Prostate gland (tissue), 2 donors: ENCODE data around the gene RENBP. TPM values are rescaled to one million over a fixed set of nuclear protein-coding genes. Genes with fewer than 3 reads are reported as not detected.

Experiments used
- DNase-seq: peaks from one replicate; pipeline ENCODE4 v3.0.0-alpha.2; 2019; ENCODE audit warnings: low spot score
- H3K27ac ChIP-seq, 2 donors: fragments of 200-600 bp; sonication (generic); 2 replicates each; pipeline ENCODE4 v1.5.1; 2017 to 2019
- H3K27me3 ChIP-seq: fragments of 200-600 bp; sonication (generic); replicated peaks from 2 replicates; pipeline ENCODE4 v1.5.1; 2019; ENCODE audit not compliant: insufficient read depth
- H3K36me3 ChIP-seq, 2 donors: fragments of 200-600 bp; sonication (generic); 1 replicate in 1 of 2; 2 replicates in 1 of 2; pipeline versions ENCODE4 v1.5.1 to v1.8.1; 2017 to 2019
- H3K4me1 ChIP-seq: fragments of 200-600 bp; sonication (generic); replicated peaks from 2 replicates; pipeline ENCODE4 v1.5.1; 2019
- H3K4me3 ChIP-seq, 2 donors: fragments of 200-600 bp; sonication (generic); 2 replicates each; pipeline ENCODE4 v1.5.1; 2017 to 2019
- H3K9me3 ChIP-seq: fragments of 200-600 bp; sonication (generic); 2 replicates; pipeline ENCODE4 v1.5.1; 2017
- POLR2A ChIP-seq: fragments of 450-650 bp; IDR thresholded peaks from one replicate; pipeline ENCODE4 v1.6.1; 2016; ENCODE audit warnings: antibody characterized with exemption, mild to moderate bottlenecking
- POLR2AphosphoS5 ChIP-seq: sonication (generic); formaldehyde crosslinking; IDR thresholded peaks from one replicate; pipeline ENCODE4 v1.6.1; 2017; ENCODE audit warnings: antibody characterized with exemption
- WGBS: methylation state at CpG from one replicate; pipeline ENCODE4 v1.1.5; 2018; 5-methylcytosine and 5-hydroxymethylcytosine counted together
- intact Hi-C: fragments of 100-400 bp; cut with DNase I; formaldehyde crosslinking; loops from one replicate; pipeline ENCODE4 v1.14.2; 2022
- total RNA-seq, 2 donors: library from RNA; depleted of rRNA; stranded (reverse); fragments of >200 nt; gene quantifications; one replicate each; pipeline ENCODE4 v1.1.0, GENCODE V29; 2016
- TF ChIP-seq, protein P1 (sequence below), 4 experiments: fragments of 200-600 bp in 2 of 4; fragments of 450-650 bp in 2 of 4; sonication (generic) in 2 of 4; IDR thresholded peaks; 1 replicate in 3 of 4; 2 replicates in 1 of 4; pipeline ENCODE4 v1.5.1; 2016 to 2019; ENCODE audit warnings: antibody characterized with exemption in 4 of 4, mild to moderate bottlenecking in 2 of 4, moderate library complexity in 2 of 4

RENBP gene
- total RNA-seq, 2 donors from 2014 or later, result 2.4 to 4.4 TPM

DNA sequence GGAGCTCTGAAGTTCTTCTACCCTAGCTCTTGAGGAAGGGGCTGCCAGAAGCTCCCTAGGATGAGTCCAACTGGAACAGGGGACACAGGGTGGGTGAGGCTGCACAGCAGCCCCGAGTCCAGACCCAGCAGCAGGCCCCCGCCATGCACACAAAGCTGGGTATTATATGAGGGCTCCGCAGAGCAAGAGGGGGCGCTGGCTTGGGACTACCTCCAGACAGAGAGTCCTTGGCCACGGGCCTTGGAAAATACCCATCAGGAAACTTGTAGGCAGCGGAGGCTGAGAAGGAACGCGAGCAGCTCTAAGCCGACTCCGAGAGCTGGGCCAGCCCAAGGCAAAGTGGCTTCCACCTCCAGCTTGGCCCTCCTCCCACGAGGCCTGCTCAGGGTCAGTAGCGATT lies 19.1 kb upstream of the RENBP start:
- intact Hi-C loops, result no loop called here
- Histone ChIP-seq H3K4me3 (no peak overlapping the region), H3K9me3 (no peaks in the 10 kb centered on the region), H3K27me3 (no peaks in the 10 kb centered on the region), H3K36me3 (no peaks in the 10 kb centered on the region), H3K4me1 (no peaks in the 10 kb centered on the region), H3K27ac (no peak overlapping the region)
- DNase-seq, result no peak
- WGBS, result 93% methylated on average over 9 of the region's 12 CpGs
- TF ChIP-seq POLR2A, result no peak
- TF ChIP-seq, protein P1, sequence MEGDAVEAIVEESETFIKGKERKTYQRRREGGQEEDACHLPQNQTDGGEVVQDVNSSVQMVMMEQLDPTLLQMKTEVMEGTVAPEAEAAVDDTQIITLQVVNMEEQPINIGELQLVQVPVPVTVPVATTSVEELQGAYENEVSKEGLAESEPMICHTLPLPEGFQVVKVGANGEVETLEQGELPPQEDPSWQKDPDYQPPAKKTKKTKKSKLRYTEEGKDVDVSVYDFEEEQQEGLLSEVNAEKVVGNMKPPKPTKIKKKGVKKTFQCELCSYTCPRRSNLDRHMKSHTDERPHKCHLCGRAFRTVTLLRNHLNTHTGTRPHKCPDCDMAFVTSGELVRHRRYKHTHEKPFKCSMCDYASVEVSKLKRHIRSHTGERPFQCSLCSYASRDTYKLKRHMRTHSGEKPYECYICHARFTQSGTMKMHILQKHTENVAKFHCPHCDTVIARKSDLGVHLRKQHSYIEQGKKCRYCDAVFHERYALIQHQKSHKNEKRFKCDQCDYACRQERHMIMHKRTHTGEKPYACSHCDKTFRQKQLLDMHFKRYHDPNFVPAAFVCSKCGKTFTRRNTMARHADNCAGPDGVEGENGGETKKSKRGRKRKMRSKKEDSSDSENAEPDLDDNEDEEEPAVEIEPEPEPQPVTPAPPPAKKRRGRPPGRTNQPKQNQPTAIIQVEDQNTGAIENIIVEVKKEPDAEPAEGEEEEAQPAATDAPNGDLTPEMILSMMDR (IDR thresholded peaks at IDR 0.05), result no peak
- TF ChIP-seq POLR2AphosphoS5, result no peak

DNA sequence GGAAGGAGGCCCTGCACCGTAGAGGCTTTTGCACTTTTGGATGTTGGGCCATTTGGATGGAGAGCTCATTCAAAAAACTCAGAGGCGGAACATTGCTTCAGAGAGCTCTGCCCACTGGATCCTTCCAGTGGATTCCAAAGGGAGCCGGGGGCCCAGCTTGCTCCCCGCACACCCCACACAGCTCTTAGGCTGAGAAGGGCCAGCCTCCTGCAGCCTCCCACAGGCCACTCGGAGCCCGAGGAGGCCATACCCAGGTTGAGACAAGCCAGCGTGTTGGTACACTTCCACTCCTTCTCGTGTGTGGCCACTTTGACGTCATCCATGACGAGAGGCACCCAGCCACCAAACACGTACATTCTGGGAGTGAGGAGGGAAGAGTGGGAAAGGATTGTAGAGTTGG lies 16.8 kb upstream of the RENBP start:
- no peaks in the 10 kb centered on the region for H3K36me3 ChIP-seq
- intact Hi-C loops, result no loop called here
- H3K4me3 ChIP-seq, result no peak overlapping the region
- H3K27ac ChIP-seq, result no peak overlapping the region
- TF ChIP-seq, protein P1 (IDR thresholded peaks at IDR 0.05), result no peak
- no peak for TF ChIP-seq POLR2AphosphoS5
- TF ChIP-seq POLR2A, result no peak
- H3K4me1 ChIP-seq, result no peaks in the 10 kb centered on the region
- H3K9me3 ChIP-seq, result no peaks in the 10 kb centered on the region
- DNase-seq, result no peak
- H3K27me3 ChIP-seq, result no peaks in the 10 kb centered on the region
- WGBS, result 78% methylated on average over 6 of the region's 11 CpGs

DNA sequence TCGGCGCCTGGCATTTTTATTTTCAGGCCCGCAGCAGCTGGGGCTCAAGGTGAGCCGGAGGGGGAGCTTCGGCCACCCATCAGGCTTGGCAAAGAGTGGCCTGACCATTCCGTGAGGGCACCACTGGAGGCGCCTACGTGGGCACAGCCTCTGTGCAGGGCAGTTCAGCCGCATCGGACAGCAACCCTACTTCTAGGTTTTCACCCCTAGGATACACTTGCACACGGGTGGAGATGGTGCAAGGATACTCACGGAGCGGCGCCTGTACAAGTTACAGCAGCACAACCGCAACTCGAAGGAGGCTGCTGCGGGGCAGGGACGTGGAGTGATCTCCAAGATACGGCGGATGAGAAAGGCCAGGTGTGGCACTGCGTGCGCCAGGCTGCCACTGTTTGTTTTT lies 16.3 kb upstream of the RENBP start:
- Histone ChIP-seq H3K4me1 (no peaks in the 10 kb centered on the region), H3K27me3 (no peaks in the 10 kb centered on the region), H3K4me3 (no peak overlapping the region), H3K36me3 (no peaks in the 10 kb centered on the region), H3K9me3 (no peaks in the 10 kb centered on the region), H3K27ac (no peak overlapping the region)
- intact Hi-C loops, result no loop called here
- TF ChIP-seq POLR2A (no peak), POLR2AphosphoS5 (no peak)
- TF ChIP-seq, protein P1 (IDR thresholded peaks at IDR 0.05), result no peak
- no peak for DNase-seq
- 80% methylated on average over 15 of the region's 22 CpGs for WGBS

DNA sequence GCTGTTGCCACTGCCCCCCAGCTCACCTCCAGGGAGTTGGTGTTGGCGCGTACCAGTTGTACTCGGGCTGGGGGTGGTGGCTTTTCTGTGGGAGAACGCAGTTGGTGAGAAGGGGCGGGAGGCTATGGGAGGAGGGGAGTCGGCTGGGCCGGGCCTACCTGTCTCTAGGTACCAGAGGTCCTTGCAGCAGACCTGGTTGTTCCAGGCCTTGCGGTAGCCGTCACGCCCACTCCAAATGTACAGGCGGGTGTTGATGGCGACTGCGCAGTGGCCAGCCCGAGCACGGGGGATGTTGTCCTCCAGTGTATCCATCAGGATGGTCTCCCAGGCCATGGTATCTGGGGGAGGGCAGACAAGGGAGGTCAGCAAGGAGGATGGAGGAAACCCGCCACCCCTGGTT lies 15.6 kb upstream of the RENBP start:
- no peaks in the 10 kb centered on the region for H3K36me3 ChIP-seq
- H3K27ac ChIP-seq, result no peak overlapping the region
- WGBS, result 87% methylated on average over 14 of the region's 16 CpGs
- no peak overlapping the region for H3K4me3 ChIP-seq
- TF ChIP-seq POLR2AphosphoS5 (no peak), POLR2A (no peak)
- TF ChIP-seq, protein P1 (IDR thresholded peaks at IDR 0.05), result no peak
- no peaks in the 10 kb centered on the region for H3K9me3 ChIP-seq
- no peak for DNase-seq
- H3K4me1 ChIP-seq, result no peaks in the 10 kb centered on the region
- intact Hi-C loops, result no loop called here
- H3K27me3 ChIP-seq, result no peaks in the 10 kb centered on the region

DNA sequence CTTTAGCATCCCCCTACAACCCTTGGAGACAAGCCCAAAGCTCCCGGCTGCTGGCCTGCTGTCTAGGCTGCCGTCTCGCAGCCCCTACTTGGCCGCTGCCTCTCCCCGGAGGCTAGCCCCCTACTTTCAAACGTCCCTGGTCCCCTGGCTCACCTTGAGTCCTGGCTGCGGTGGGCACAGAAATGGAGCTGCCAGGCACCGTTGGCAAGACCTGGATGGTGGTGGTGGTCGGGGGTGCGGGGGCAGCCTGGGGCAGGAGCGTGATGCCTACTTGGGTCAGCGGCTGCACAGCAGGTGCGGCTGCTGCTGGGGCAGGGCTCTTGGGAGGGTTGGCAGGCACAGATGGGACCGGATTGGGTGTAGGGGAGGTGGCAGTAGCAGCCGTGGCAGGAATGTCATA lies 15.2 kb upstream of the RENBP start:
- no peaks in the 10 kb centered on the region for H3K4me1 ChIP-seq
- H3K4me3 ChIP-seq, result no peak overlapping the region
- DNase-seq, result no peak
- no peaks in the 10 kb centered on the region for H3K27me3 ChIP-seq
- H3K36me3 ChIP-seq, result no peaks in the 10 kb centered on the region
- TF ChIP-seq, protein P1 (IDR thresholded peaks at IDR 0.05), result no peak
- TF ChIP-seq POLR2A (no peak), POLR2AphosphoS5 (no peak)
- H3K27ac ChIP-seq, result no peak overlapping the region
- H3K9me3 ChIP-seq, result no peaks in the 10 kb centered on the region
- intact Hi-C loops, result no loop called here
- 72% methylated on average over 3 of the region's 15 CpGs for WGBS
